IMR-90 (cell line): Measurements from ENCODE around the gene CADM2.

Source experiments
- POLR2A ChIP-seq: IDR thresholded peaks from 2 replicates; pipeline ENCODE4 v1.6.1; 2012; ENCODE audit warnings: mild to moderate bottlenecking, low read depth, low read length
- RAD21 ChIP-seq: IDR thresholded peaks from 2 replicates; pipeline ENCODE4 v1.6.1; 2012; ENCODE audit warnings: low read length, improper control_type of control experiment
- TF ChIP-seq, protein P1 (sequence below): conservative IDR thresholded peaks from 2 replicates; pipeline ENCODE4 v1.5.1; 2012; ENCODE audit warnings: mild to moderate bottlenecking, low read depth, low read length, improper control_type of control experiment

DNA sequence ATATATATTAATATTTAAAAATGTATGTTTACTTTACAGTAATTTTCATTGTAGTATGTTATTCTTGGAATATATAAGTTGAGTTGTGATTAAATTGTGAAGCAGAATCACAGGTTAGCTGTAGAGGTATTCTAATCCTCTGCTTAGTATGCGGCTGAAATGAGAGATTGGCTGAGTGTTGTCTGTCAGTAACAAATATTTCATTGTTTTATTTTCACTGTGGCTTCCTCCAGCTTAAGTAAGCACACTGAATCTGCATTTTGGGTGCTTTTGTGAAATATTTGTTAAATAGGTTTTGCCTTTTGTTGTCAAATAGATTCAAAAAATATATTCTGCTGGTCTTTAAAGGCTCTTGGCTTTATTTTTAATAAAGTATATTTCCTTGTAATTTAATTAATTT is 357.5 kb downstream of the CADM2 start:
- TF ChIP-seq RAD21 (no peak), POLR2A (no peak)
- TF ChIP-seq, protein P1, sequence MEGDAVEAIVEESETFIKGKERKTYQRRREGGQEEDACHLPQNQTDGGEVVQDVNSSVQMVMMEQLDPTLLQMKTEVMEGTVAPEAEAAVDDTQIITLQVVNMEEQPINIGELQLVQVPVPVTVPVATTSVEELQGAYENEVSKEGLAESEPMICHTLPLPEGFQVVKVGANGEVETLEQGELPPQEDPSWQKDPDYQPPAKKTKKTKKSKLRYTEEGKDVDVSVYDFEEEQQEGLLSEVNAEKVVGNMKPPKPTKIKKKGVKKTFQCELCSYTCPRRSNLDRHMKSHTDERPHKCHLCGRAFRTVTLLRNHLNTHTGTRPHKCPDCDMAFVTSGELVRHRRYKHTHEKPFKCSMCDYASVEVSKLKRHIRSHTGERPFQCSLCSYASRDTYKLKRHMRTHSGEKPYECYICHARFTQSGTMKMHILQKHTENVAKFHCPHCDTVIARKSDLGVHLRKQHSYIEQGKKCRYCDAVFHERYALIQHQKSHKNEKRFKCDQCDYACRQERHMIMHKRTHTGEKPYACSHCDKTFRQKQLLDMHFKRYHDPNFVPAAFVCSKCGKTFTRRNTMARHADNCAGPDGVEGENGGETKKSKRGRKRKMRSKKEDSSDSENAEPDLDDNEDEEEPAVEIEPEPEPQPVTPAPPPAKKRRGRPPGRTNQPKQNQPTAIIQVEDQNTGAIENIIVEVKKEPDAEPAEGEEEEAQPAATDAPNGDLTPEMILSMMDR = no peak
